Testis (tissue), 2 donors: Measurements from ENCODE around the gene DOCK9.

Source experiments
- POLR2A ChIP-seq: fragments of 450-650 bp; IDR thresholded peaks from one replicate; pipeline ENCODE4 v1.6.1; 2017; ENCODE audit warnings: antibody characterized with exemption, mild to moderate bottlenecking, moderate library complexity
- TF ChIP-seq, protein P1 (sequence below), 3 experiments: fragments of 450-650 bp in 2 of 3; fragments of 200-600 bp in 1 of 3; sonication (generic) in 1 of 3; IDR thresholded peaks; one replicate each; pipeline ENCODE4 v1.5.1; 2016 to 2019; ENCODE audit warnings: antibody characterized with exemption in 3 of 3, mild to moderate bottlenecking in 2 of 3, moderate library complexity in 1 of 3

DNA sequence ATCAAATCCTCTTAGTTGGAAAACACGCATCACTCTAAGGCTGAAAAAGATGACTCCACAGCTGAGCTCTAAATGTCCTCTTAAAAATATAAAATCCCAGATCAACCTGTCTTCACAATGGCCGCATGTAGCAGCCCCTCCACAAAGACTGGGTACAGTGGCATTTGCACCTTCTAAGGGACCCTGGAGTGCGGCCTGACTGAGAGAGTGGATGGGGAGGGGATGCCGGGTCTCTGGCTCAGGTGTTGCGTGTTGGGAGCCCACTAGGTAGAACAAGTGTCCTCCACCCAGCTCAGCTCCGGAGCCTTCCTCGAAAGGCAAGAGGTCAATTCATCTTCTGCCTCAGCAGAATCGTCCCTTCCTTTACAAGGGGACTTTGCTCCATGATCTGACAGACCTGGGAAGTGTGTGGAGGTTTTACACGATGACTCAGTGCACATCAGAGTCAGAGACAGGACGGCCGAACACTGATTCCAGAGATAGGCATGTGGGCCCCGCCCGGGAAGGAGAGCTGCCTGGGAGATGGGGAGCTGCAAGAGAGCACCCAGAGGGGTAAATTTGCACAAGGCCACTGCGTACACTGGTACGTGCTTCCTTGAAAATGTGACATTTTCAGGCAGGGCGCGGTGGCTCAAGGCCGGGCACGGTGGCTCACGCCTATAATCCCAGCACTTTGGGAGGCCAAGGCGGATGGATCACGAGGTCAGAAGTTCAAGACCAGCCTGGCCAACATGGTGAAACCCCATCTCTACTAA, 201.8 kb downstream of the DOCK9 start:
- TF ChIP-seq, protein P1, sequence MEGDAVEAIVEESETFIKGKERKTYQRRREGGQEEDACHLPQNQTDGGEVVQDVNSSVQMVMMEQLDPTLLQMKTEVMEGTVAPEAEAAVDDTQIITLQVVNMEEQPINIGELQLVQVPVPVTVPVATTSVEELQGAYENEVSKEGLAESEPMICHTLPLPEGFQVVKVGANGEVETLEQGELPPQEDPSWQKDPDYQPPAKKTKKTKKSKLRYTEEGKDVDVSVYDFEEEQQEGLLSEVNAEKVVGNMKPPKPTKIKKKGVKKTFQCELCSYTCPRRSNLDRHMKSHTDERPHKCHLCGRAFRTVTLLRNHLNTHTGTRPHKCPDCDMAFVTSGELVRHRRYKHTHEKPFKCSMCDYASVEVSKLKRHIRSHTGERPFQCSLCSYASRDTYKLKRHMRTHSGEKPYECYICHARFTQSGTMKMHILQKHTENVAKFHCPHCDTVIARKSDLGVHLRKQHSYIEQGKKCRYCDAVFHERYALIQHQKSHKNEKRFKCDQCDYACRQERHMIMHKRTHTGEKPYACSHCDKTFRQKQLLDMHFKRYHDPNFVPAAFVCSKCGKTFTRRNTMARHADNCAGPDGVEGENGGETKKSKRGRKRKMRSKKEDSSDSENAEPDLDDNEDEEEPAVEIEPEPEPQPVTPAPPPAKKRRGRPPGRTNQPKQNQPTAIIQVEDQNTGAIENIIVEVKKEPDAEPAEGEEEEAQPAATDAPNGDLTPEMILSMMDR (IDR thresholded peaks at IDR 0.05), result no peak
- no peak for TF ChIP-seq POLR2A
